GM12892 (cell line): Measurements from ENCODE around the gene MYH2.

Experiments
- POLR2A ChIP-seq: IDR thresholded peaks from 2 replicates; pipeline ENCODE4 v1.6.1; 2011; ENCODE audit warnings: low read depth, low read length, control low read depth
- POLR2AphosphoS5 ChIP-seq: IDR thresholded peaks from 2 replicates; pipeline ENCODE4 v1.6.1; 2011; ENCODE audit warnings: low read depth, low read length, control low read depth
- TAF1 ChIP-seq: IDR thresholded peaks from 2 replicates; pipeline ENCODE4 v1.6.1; 2011; ENCODE audit warnings: low read depth, mild to moderate bottlenecking, control low read depth, low read length, borderline replicate concordance

DNA sequence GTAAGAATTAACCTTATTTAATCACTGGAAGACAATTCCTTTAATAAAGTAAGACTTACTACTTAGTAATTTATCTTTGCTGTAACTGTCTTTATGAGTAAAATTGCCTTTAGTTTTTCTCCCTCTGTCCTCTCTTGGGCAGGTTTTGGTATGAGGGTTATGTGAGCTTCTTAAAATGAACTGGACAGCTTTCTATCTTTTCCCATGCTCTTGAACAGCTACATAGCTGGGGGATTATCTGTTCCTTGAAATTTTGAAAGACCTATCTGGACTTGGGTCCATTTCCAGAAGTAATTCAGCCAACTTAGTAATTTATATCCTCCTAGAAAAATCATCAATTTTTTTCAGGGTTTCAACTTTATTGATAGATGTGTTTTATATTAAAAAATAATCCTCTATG, 27.5 kb downstream of the MYH2 start:
- TF ChIP-seq POLR2A (no peak), POLR2AphosphoS5 (no peak), TAF1 (no peak)
